Glomerular endothelial cell (primary cell): ENCODE data around the gene COMMD1. TPM values are rescaled to one million over a fixed set of nuclear protein-coding genes. Genes with fewer than 3 reads are reported as not detected.

Experiments used
- DNase-seq: peaks from one replicate; pipeline ENCODE4 v3.0.0-alpha.2; 2011; ENCODE audit warnings: low read depth, low spot score; ENCODE audit errors: extremely low read depth
- total RNA-seq: library from RNA; depleted of rRNA; stranded (reverse); fragments of >200 nt; gene quantifications from 2 replicates; pipeline ENCODE4 v1.2.3, GENCODE V29; 2015

The COMMD1 gene
- total RNA-seq, 1 donor from 2014 or later = 35.3 TPM

DNA sequence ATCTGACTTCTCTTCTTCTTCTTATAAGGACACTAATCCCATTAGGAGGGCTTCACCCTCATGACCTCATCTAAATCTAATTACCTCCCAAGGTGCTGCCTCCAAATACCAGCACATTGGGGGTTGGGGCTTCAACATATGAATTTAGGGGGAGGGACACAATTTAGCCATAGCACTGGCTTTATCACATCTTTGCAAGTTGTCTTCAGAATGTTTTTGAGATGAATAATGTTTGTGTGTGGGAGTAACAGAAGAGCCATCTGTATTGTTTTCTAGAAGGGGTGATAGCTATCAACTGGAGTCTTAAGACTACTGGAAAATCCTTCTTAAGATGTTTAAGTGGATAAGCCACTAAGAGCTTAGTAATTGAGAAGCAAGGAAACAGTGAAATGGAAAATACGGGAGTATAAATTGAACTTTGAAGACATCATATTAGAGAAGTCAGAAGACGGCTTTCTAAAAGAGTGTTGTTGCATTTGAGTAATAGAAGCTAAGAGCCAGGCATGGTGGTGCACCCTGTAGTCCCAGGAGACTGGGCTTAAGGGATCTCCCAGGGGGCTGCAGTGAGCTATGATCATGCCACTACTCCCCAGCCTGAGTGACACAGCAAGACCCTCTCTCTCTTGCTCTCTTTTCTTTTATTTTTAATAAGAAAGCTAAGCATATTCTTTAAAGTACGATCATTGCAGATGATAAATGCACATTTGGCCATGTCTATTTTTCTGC, 257.8 kb downstream of the COMMD1 start:
- DNase-seq = no peak

DNA sequence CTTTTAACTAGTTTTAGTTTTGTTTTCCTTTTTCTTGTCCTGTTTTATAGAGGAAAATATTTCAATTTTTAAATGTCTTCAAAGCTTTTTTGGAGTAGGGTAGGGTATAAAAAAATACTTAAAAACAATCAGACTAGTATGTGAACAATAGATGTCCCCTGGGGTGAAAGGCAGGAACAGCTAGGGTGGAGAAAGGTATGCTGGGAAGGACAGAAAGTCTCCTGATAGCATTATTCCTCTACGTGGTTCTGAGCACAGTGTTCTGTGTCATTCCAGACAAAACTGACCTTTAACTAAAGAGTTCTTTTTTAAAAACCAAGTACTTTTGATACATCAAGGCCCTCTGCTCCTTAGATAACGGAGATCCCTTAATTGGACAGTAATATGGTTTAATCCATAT, 258.4 kb downstream of the COMMD1 start:
- DNase-seq = no peak

DNA sequence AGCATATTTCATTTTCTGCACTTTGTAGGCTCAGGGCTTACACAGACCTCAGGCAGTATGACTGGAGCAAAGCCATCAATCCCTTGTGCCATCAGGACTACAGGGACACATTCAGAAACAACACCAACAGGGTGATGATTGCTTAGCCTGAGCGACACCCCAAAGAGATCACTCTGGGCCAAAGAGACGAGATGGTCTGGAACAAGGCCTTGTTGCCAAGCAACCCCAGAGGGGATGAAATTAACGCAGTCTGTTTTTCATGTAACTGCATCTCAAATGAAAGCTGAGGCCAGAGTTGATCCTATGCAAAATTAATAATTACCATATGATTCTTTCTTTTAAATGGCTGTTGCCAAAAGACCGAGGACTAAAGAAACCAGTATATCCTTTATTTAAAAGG, 270.3 kb downstream of the COMMD1 start:
- DNase-seq = no peak

DNA sequence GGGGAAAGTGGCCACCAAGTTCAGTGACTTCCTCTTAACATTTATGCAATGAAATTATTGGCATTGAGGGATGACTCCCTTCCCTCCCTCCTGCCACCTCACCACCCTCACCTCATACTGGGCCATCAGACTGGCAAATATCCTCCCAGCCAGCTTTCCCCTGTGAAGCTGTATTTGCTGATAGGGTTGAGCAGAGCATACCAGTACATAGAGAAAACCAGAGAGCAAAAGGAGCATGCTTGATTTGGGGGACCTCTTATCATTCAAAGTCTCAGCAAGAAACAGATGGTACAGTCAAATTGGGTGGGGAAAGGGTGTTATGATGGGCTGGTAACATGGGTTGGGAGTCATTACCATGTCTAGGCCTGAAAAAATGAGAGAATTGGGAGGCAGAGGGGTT, 271.3 kb downstream of the COMMD1 start:
- no peak for DNase-seq

DNA sequence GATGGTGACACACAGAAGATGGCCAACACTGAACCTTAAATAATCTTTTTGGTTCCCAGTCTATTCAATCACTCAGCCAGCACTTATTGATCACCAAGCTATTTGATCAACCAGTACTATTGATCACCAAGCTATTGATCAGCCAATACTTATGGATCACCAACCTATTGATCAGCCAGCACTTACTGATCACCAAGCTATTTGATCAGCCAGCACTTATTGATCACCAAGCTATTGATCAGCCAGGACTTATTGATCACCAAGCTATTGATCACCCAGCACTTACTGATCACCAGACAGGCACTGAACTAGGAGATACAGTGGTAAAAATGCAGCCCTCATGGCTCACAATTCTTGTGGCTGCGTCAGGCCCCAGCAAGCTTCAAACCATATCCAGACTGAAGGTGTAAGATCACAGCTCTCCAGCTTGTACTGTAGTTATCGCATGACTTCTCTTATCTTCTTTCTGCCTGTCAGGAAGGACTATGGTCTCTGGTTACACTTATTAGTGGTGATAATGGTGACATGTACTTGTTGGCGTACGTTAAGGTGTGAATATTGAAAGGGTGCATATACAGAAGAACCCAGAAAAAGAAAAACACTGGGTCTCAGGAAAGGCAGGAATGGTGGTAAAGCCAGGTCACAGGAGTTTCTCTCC, 272.0 kb downstream of the COMMD1 start:
- DNase-seq = no peak

DNA sequence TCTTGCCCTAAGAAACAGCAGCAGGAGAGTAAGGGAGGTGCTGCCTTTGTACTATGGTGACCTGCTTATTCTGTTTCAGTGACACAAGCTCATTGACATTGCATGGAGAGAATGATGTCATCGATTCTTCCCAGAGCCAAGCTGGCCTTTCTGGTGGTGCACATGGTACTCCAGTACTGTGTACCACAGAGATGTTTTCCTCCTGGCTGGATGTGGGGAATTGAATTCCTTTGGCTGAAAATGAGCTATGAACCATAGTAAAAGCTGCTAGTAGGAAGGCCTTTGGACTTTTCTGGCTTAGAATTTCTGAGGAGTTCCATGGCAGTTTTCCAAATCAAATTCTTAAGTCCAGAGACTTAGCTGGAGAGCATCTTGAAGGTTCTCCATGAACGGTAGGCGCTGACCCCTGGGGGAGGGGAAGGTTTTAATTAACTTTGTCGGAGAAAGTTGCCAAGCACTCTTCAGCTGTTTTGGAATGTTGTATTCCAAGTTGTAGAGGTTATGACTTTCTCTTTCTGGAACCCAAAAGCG, 273.3 kb downstream of the COMMD1 start:
- DNase-seq = no peak

DNA sequence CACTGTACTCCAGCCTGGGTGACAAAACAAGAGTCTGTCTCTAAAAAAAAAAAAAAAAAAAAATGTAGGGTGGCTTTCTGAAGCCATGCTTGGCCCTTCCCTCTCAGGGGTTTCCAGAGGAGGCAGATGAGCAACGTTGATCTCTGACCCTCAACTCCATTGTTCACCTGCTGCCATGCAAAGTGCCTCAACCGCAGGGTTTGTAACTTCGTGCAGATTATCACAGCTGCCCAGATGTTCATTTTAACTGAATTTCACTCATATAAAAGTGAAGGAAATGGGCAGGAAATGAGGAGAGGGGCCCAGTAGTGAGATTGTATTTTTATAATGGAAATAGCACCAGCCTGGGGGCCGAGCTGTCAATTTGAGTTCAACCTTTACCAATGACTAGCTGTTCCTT, 275.5 kb downstream of the COMMD1 start:
- DNase-seq = no peak

DNA sequence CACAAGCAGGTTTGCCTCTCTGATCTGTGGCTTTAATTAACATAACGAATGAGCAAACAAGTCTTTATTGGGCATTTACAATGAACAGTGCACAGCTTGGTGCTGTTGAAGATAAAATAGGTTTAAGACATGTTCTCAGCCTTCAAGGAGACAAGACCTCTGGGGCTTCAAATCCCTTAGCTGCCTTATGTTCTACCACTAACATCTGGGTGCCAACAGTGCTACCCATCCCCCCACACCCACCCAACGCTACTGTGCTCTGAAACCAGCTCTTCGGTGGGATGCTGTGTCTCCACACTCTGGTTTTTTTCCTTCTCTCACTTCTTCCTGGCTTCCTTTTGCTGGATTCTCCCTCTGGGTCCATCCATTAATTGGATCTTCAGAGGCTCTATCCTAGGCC, 276.4 kb downstream of the COMMD1 start:
- DNase-seq = no peak

DNA sequence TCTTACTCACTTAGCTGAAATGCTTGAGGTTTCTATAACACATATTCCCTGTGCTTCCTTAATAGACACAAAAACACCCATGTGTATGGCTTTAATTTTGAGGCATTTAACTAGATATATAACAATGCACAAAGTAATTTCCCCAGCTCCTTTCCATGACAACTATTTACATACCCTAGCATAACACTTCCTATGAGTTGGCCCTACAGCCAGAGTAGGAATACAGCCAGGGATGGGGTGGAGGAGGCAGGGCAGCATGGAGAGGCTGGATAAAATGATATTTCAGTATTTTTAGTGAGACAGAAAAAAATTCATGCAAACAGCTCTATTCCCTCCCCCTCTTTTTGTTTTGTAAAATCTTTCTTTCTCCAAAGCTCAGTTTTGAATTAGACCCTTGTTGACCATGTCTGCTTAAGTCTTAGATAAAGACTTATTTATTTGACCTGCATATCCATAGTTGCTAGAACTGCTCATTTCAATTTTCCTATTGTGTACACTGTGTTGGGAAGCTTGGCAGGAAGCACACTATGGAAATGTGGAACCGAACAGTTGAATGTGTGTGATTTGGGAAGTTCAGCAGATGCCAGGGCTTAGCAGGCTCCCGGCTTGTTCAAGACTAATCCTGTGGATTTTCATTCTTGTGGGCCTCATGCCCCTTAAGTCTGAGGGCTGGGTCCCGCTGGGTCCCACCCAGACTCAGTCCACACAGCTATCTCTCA, 279.2 kb downstream of the COMMD1 start:
- no peak for DNase-seq

Other genes with a start within 250 kb of the COMMD1 start
- gene FAM161A, start 51.6 kb upstream of the COMMD1 start, total RNA-seq = 0.78 and 1.9 TPM in 2 replicates
- 122 and 143 TPM in 2 replicates for gene CCT4, start 17.0 kb upstream of the COMMD1 start, total RNA-seq